Panc1 (cell line): ENCODE measurements around the gene SRGAP3. TPM values are rescaled to one million over a fixed set of nuclear protein-coding genes. Genes with fewer than 3 reads are reported as not detected.

ENCODE experiments used
- ATAC-seq: fragments of 200-7000 bp; cut with Tn5 transposase; 2 replicates; pipeline ENCODE4 v1.9.1; 2020; ENCODE audit warnings: mild to moderate bottlenecking, moderate library complexity
- BruUV-seq: library from RNA; stranded (reverse); fragments of 400-500 nt; replicated peaks from 2 replicates; lab custom pipeline; 2021; lab: Mats Ljungman, UMichigan
- CTCF ChIA-PET: fragments of 300-600 bp; sonication (Branson Sonifier 250); formaldehyde crosslinking; loops from one replicate; lab custom pipeline; 2022; ENCODE audit warnings: antibody characterized with exemption; lab: Charles Lee
- POLR2A ChIA-PET: fragments of 300-600 bp; sonication (Branson Sonifier 250); formaldehyde crosslinking; loops from one replicate; lab custom pipeline; 2022; ENCODE audit warnings: antibody characterized with exemption; lab: Charles Lee
- DNase-seq: peaks from one replicate; pipeline ENCODE4 v3.0.0-alpha.2; 2010; ENCODE audit warnings: low read depth, low spot score
- H3K27ac ChIP-seq: 2 replicates; pipeline ENCODE4 v1.5.1; 2011; ENCODE audit warnings: mild to moderate bottlenecking, low read length, inconsistent platforms
- H3K27me3 ChIP-seq: fragments of 200-500 bp; sonication (Bioruptor generic); 2 replicates; pipeline ENCODE4 v1.6.0; 2014; ENCODE audit warnings: low read length, inconsistent platforms; ENCODE audit not compliant: control insufficient read depth, insufficient read depth
- H3K36me3 ChIP-seq: fragments of 200-500 bp; sonication (Bioruptor generic); 2 replicates; pipeline ENCODE4 v1.5.1; 2014; ENCODE audit warnings: inconsistent platforms, mild to moderate bottlenecking, low read length, moderate library complexity; ENCODE audit not compliant: control insufficient read depth, insufficient read depth
- H3K4me1 ChIP-seq: 2 replicates; pipeline ENCODE4 v1.5.1; 2011; ENCODE audit warnings: inconsistent platforms, mild to moderate bottlenecking, low read length, moderate library complexity; ENCODE audit not compliant: control insufficient read depth, insufficient read depth
- H3K4me3 ChIP-seq, 2 experiments: 2 replicates each; pipeline ENCODE4 v1.5.1; 2011 to 2012; ENCODE audit warnings: low read depth in 2 of 2, low read length in 2 of 2, mild to moderate bottlenecking in 2 of 2, inconsistent platforms in 1 of 2, moderate library complexity in 1 of 2
- H3K9me3 ChIP-seq: fragments of 200-500 bp; sonication (Bioruptor generic); 2 replicates; pipeline ENCODE4 v1.5.1; 2014; ENCODE audit warnings: low read depth, mild to moderate bottlenecking, inconsistent platforms, low read length, moderate library complexity; ENCODE audit not compliant: control insufficient read depth, insufficient read depth
- POLR2AphosphoS5 ChIP-seq: IDR thresholded peaks from 2 replicates; pipeline ENCODE4 v1.6.1; 2012; ENCODE audit warnings: mild to moderate bottlenecking, low read depth, low read length, moderate library complexity
- SIN3A ChIP-seq: IDR thresholded peaks from 2 replicates; pipeline ENCODE4 v1.6.1; 2012; ENCODE audit warnings: low read depth, mild to moderate bottlenecking, low read length, moderate library complexity, borderline replicate concordance; ENCODE audit not compliant: insufficient read depth
- TCF7L2 ChIP-seq: IDR thresholded peaks from 2 replicates; pipeline ENCODE4 v1.6.1; 2011; ENCODE audit warnings: mild to moderate bottlenecking, low read depth, low read length, inconsistent platforms
- in situ Hi-C: cut with HindIII; loops from 2 replicates; pipeline ENCODE4 v1.10.0; 2016; ENCODE audit warnings: low sequenced_read_pairs, low pct_unique_long_range_greater_than_20kb
- intact Hi-C: fragments of 100-400 bp; cut with micrococcal nuclease; formaldehyde crosslinking; loops from one replicate; pipeline ENCODE4 v1.10.0; 2022; ENCODE audit not compliant: unreplicated experiment
- total RNA-seq: library from RNA; stranded (reverse); gene quantifications from one replicate; pipeline ENCODE4 v1.2.1, GENCODE V29; 2021; ENCODE audit not compliant: unreplicated experiment
- TF ChIP-seq, protein P1 (sequence below): fragments of 450-650 bp; IDR thresholded peaks from 2 replicates; pipeline ENCODE4 v1.5.1; 2017; ENCODE audit warnings: mild to moderate bottlenecking
- TF ChIP-seq, protein P2 (sequence below), 2 experiments: IDR thresholded peaks; 2 replicates each; pipeline ENCODE4 v1.6.1; 2011 to 2012; ENCODE audit warnings: low read depth in 2 of 2, control low read depth in 1 of 2, low read length in 1 of 2, mild to moderate bottlenecking in 1 of 2, moderate library complexity in 1 of 2; ENCODE audit not compliant: insufficient read depth in 1 of 2

Gene SRGAP3
- total RNA-seq, 1 experiment from 2014 or later = 0.82 TPM

DNA sequence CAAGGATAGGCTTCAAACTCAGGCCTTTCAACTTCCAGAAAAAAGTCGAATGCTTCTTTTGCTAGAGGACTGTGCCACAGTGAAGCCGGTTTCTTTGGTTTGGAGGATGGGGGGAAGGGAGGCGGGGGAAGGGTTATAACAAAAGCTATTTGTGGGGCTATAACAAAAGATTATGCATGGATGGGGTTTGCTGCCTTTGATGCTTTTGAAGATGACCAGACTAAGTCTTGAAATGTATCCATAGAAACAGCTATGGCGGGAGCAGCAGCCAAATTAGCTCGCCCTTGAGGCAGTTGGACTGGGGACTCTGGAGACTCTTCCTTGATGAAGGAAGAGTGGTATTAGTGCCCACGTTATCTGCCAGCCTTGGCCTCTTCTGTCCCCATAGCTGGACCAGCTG is 47.5 kb downstream of the SRGAP3 start:
- no TSS peak for BruUV-seq

DNA sequence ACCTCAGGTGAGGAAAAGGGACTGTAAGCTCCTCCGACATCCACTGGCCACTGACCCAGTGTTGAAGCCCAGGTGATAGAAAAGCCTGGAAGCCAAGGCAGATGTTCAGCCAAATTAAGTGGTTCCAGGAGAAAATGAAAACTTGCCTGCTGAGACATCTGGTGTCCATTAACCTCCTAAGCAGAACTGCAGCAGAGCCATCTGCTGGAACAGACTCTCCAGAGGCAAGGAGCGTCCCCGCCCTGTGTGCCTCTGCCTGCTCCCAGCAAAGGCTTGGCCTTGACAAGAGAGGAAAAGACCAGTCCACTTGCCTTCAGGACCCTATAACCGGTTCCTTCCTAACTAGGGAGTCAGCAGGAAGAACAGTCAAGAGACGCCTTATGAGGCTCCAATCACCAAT is 48.2 kb downstream of the SRGAP3 start:
- H3K27ac ChIP-seq = no peak overlapping the region
- TF ChIP-seq POLR2AphosphoS5 (no peak), TCF7L2 (no peak), SIN3A (no peak)
- TF ChIP-seq, protein P1, sequence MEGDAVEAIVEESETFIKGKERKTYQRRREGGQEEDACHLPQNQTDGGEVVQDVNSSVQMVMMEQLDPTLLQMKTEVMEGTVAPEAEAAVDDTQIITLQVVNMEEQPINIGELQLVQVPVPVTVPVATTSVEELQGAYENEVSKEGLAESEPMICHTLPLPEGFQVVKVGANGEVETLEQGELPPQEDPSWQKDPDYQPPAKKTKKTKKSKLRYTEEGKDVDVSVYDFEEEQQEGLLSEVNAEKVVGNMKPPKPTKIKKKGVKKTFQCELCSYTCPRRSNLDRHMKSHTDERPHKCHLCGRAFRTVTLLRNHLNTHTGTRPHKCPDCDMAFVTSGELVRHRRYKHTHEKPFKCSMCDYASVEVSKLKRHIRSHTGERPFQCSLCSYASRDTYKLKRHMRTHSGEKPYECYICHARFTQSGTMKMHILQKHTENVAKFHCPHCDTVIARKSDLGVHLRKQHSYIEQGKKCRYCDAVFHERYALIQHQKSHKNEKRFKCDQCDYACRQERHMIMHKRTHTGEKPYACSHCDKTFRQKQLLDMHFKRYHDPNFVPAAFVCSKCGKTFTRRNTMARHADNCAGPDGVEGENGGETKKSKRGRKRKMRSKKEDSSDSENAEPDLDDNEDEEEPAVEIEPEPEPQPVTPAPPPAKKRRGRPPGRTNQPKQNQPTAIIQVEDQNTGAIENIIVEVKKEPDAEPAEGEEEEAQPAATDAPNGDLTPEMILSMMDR = no peak
- TF ChIP-seq, protein P2, sequence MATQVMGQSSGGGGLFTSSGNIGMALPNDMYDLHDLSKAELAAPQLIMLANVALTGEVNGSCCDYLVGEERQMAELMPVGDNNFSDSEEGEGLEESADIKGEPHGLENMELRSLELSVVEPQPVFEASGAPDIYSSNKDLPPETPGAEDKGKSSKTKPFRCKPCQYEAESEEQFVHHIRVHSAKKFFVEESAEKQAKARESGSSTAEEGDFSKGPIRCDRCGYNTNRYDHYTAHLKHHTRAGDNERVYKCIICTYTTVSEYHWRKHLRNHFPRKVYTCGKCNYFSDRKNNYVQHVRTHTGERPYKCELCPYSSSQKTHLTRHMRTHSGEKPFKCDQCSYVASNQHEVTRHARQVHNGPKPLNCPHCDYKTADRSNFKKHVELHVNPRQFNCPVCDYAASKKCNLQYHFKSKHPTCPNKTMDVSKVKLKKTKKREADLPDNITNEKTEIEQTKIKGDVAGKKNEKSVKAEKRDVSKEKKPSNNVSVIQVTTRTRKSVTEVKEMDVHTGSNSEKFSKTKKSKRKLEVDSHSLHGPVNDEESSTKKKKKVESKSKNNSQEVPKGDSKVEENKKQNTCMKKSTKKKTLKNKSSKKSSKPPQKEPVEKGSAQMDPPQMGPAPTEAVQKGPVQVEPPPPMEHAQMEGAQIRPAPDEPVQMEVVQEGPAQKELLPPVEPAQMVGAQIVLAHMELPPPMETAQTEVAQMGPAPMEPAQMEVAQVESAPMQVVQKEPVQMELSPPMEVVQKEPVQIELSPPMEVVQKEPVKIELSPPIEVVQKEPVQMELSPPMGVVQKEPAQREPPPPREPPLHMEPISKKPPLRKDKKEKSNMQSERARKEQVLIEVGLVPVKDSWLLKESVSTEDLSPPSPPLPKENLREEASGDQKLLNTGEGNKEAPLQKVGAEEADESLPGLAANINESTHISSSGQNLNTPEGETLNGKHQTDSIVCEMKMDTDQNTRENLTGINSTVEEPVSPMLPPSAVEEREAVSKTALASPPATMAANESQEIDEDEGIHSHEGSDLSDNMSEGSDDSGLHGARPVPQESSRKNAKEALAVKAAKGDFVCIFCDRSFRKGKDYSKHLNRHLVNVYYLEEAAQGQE (IDR thresholded peaks at IDR 0.05; ENCODE audit: insufficient read depth in 1 of 2, low read depth in 2 of 2, low read length in 1 of 2) = no peak
- in situ Hi-C loops = no loop called here
- H3K9me3 ChIP-seq = no peaks in the 10 kb centered on the region
- no peak overlapping the region for H3K4me3 ChIP-seq
- DNase-seq = no peak
- no TSS peak for BruUV-seq
- peaks cover 2% of the 10 kb centered on the region; the same call in 1 of the 2 replicates for H3K27me3 ChIP-seq
- ChIA-PET POLR2A (no interaction called here), CTCF (no interaction called here)
- H3K4me1 ChIP-seq = no peaks in the 10 kb centered on the region
- intact Hi-C loops = no loop called here
- H3K36me3 ChIP-seq = no peaks in the 10 kb centered on the region
- ATAC-seq = no peak

More for the DNA sequence above, 47.5 kb downstream of the SRGAP3 start:
- TF ChIP-seq TCF7L2 (no peak), SIN3A (no peak), POLR2AphosphoS5 (no peak)
- TF ChIP-seq, protein P1 = no peak
- in situ Hi-C loops (no loop called here), intact Hi-C loops (no loop called here)
- ATAC-seq (no peak), DNase-seq (no peak)
- H3K4me1 ChIP-seq = no peaks in the 10 kb centered on the region
- H3K27ac ChIP-seq = no peak overlapping the region
- no peaks in the 10 kb centered on the region for H3K36me3 ChIP-seq
- no peak overlapping the region for H3K4me3 ChIP-seq
- peaks cover 2% of the 10 kb centered on the region; the same call in 1 of the 2 replicates for H3K27me3 ChIP-seq
- ChIA-PET CTCF (no interaction called here), POLR2A (no interaction called here)
- no peaks in the 10 kb centered on the region for H3K9me3 ChIP-seq
